A549 (cell line): ENCODE results near the gene DYNC1I1. TPM values are rescaled to one million over a fixed set of nuclear protein-coding genes. Genes with fewer than 3 reads are reported as not detected.

Experiments used
- ATAC-seq, 2 experiments: fragments of 200-7000 bp in 1 of 2; fragments of >200 bp in 1 of 2; cut with Nextera tagmentation in 1 of 2; cut with Tn5 transposase in 1 of 2; 3 replicates each; pipeline versions ENCODE4 v1.8.0 to v1.9.1; 2018 to 2020; ENCODE audit warnings: mild to moderate bottlenecking in 1 of 2, moderate library complexity in 1 of 2
- CTCF ChIA-PET: fragments of 300-600 bp; sonication (Branson Sonifier 250); formaldehyde crosslinking; extraction: SDS; loops from one replicate; lab custom pipeline; 2021; ENCODE audit warnings: antibody characterized with exemption, inconsistent platforms; lab: Yijun Ruan, JAX
- POLR2A ChIA-PET: fragments of 350-600 bp; formaldehyde crosslinking; extraction: SDS; loops from one replicate; lab custom pipeline; 2021; ENCODE audit warnings: antibody characterized with exemption, inconsistent platforms; lab: Yijun Ruan, JAX
- DNase-seq, 2 experiments: peaks; one replicate each; pipeline versions ENCODE4 v3.0.0 to v3.0.0-alpha.2; 2011 to 2016; ENCODE audit warnings: low read depth in 1 of 2, low spot score in 1 of 2
- FAIRE-seq: peaks from 2 replicates; lab custom pipeline; 2011; peaks lifted over from hg19 to GRCh38; lab: Jason Lieb, UNC
- H3K27ac ChIP-seq, 2 experiments: fragments of >200 bp; sonication (Bioruptor Twin); formaldehyde crosslinking; 3 replicates each; pipeline ENCODE4 v1.5.1; 2016 to 2017
- H3K4me1 ChIP-seq: fragments of >200 bp; sonication (Bioruptor Twin); formaldehyde crosslinking; 3 replicates; pipeline ENCODE4 v1.6.1; 2016
- H3K4me2 ChIP-seq: fragments of >200 bp; sonication (Bioruptor Twin); formaldehyde crosslinking; 3 replicates; pipeline ENCODE4 v1.6.1; 2016
- H3K4me3 ChIP-seq: fragments of >200 bp; sonication (Bioruptor Twin); formaldehyde crosslinking; 3 replicates; pipeline ENCODE4 v1.5.1; 2016
- H3K9me3 ChIP-seq: fragments of >200 bp; sonication (Bioruptor Twin); formaldehyde crosslinking; 3 replicates; pipeline ENCODE4 v1.6.1; 2016
- ATOH8 ChIP-seq: fragments of 250-450 bp; sonication (Bioruptor Pico); IDR thresholded peaks from 2 replicates; pipeline ENCODE4 v1.5.0; 2020; ENCODE audit warnings: low read depth, mild to moderate bottlenecking, moderate library complexity
- BHLHE40 ChIP-seq: IDR thresholded peaks from 2 replicates; pipeline ENCODE4 v1.6.1; 2012; ENCODE audit warnings: low read depth, low read length, inconsistent platforms
- CBX2 ChIP-seq: fragments of 200-600 bp; sonication (generic); IDR thresholded peaks from 2 replicates; pipeline ENCODE4 v1.6.1; 2016; ENCODE audit warnings: low read depth, mild to moderate bottlenecking, borderline replicate concordance
- CHD2 ChIP-seq: fragments of 150-350 bp; IDR thresholded peaks from 2 replicates; pipeline ENCODE4 v1.6.1; 2014; ENCODE audit warnings: low read length; ENCODE audit not compliant: partially characterized antibody
- EHF ChIP-seq: fragments of 250-450 bp; sonication (Bioruptor Pico); IDR thresholded peaks from 2 replicates; pipeline ENCODE4 v1.5.0; 2020; ENCODE audit warnings: mild to moderate bottlenecking
- FOSB ChIP-seq: fragments of 250-450 bp; sonication (Bioruptor Pico); IDR thresholded peaks from 2 replicates; pipeline ENCODE4 v1.5.0; 2020; ENCODE audit warnings: mild to moderate bottlenecking, moderate library complexity
- GATA3 ChIP-seq: IDR thresholded peaks from 2 replicates; pipeline ENCODE4 v1.6.1; 2012; ENCODE audit warnings: borderline replicate concordance
- HDAC2 ChIP-seq: fragments of 200-600 bp; sonication (generic); IDR thresholded peaks from 2 replicates; pipeline ENCODE4 v1.6.1; 2016
- HOXB13 ChIP-seq: fragments of 250-450 bp; sonication (Bioruptor Pico); IDR thresholded peaks from 2 replicates; pipeline ENCODE4 v1.5.0; 2020; ENCODE audit warnings: low read depth, mild to moderate bottlenecking, moderate library complexity
- HOXB5 ChIP-seq: fragments of 250-450 bp; sonication (Bioruptor Pico); IDR thresholded peaks from 2 replicates; pipeline ENCODE4 v1.5.0; 2020; ENCODE audit warnings: mild to moderate bottlenecking, moderate library complexity
- JUN ChIP-seq, 2 experiments: fragments of >200 bp; sonication (Bioruptor Twin); formaldehyde crosslinking; IDR thresholded peaks; 2 replicates in 1 of 2; 3 replicates in 1 of 2; pipeline ENCODE4 v1.6.1; 2016 to 2017
- JUNB ChIP-seq: fragments of >200 bp; sonication (Bioruptor Twin); formaldehyde crosslinking; IDR thresholded peaks from 2 replicates; pipeline ENCODE4 v1.6.1; 2016
- MAZ ChIP-seq: fragments of 150-350 bp; IDR thresholded peaks from 2 replicates; pipeline ENCODE4 v1.6.1; 2014; ENCODE audit warnings: antibody characterized with exemption, low read depth, low read length, borderline replicate concordance
- MYC ChIP-seq: IDR thresholded peaks from 2 replicates; pipeline ENCODE4 v1.6.1; 2012; ENCODE audit warnings: mild to moderate bottlenecking, inconsistent platforms, low read length, improper control_type of control experiment, borderline replicate concordance
- NFE2L2 ChIP-seq: fragments of 150-350 bp; conservative IDR thresholded peaks from 2 replicates; pipeline ENCODE4 v1.6.1; 2014; ENCODE audit warnings: low read length
- NPAS2 ChIP-seq: fragments of 250-450 bp; sonication (Bioruptor Pico); IDR thresholded peaks from 2 replicates; pipeline ENCODE4 v1.8.0; 2022; ENCODE audit warnings: mild to moderate bottlenecking, moderate library complexity, borderline replicate concordance
- RARB ChIP-seq: fragments of 250-450 bp; sonication (Bioruptor Pico); IDR thresholded peaks from 2 replicates; pipeline ENCODE4 v1.8.0; 2021; ENCODE audit warnings: mild to moderate bottlenecking, moderate library complexity
- REST ChIP-seq: fragments of 200-600 bp; sonication (generic); IDR thresholded peaks from 2 replicates; pipeline ENCODE4 v1.6.1; 2016; ENCODE audit warnings: antibody characterized with exemption, mild to moderate bottlenecking, moderate library complexity
- RNF2 ChIP-seq: fragments of 200-600 bp; sonication (generic); IDR thresholded peaks from 2 replicates; pipeline ENCODE4 v1.6.1; 2016; ENCODE audit warnings: low read depth, mild to moderate bottlenecking, antibody characterized with exemption, moderate library complexity, borderline replicate concordance
- SREBF2 ChIP-seq: fragments of 450-650 bp; IDR thresholded peaks from 2 replicates; pipeline ENCODE4 v1.6.1; 2014; ENCODE audit warnings: mild to moderate bottlenecking, moderate library complexity
- TFCP2L1 ChIP-seq: fragments of 250-450 bp; sonication (Bioruptor Pico); IDR thresholded peaks from 2 replicates; pipeline ENCODE4 v1.5.0; 2021; ENCODE audit warnings: mild to moderate bottlenecking
- TP53 ChIP-seq: fragments of 250-450 bp; sonication (Bioruptor Pico); IDR thresholded peaks from 2 replicates; pipeline ENCODE4 v1.5.0; 2021; ENCODE audit warnings: mild to moderate bottlenecking, moderate library complexity
- USF2 ChIP-seq: fragments of 450-650 bp; IDR thresholded peaks from 2 replicates; pipeline ENCODE4 v1.6.1; 2014; ENCODE audit warnings: antibody characterized with exemption
- ZSCAN20 ChIP-seq: fragments of 250-450 bp; sonication (Bioruptor Pico); IDR thresholded peaks from 2 replicates; pipeline ENCODE4 v1.8.0; 2022; ENCODE audit warnings: mild to moderate bottlenecking, moderate library complexity
- whole genome bisulfite sequencing: methylation state at CpG from one replicate; pipeline ENCODE4 v1.1.6; 2017; ENCODE audit errors: missing lambda C conversion rate; 5-methylcytosine and 5-hydroxymethylcytosine counted together
- polyA plus RNA-seq, 4 experiments: library from polyadenylated mRNA; depleted of rRNA in 3 of 4; stranded (reverse); fragments of >200 nt; fragmentation: RNase III in 1 of 4; extraction: RNeasy Plus Mini Kit Qiagen cat#74134 plus additional on column Dnase treatment in 1 of 4; gene quantifications; 2 replicates in 3 of 4; 3 replicates in 1 of 4; pipeline ENCODE4 v1.2.3, GENCODE V29; 2011 to 2017
- TF ChIP-seq, protein P1 (sequence below): fragments of >200 bp; sonication (Bioruptor Twin); formaldehyde crosslinking; IDR thresholded peaks from 2 replicates; pipeline ENCODE4 v1.6.1; 2016

Gene DYNC1I1
- polyA plus RNA-seq, 2 of the 4 experiments (the other 2 are of a cell fraction), result 0.04 TPM; not detected in 1

DNA sequence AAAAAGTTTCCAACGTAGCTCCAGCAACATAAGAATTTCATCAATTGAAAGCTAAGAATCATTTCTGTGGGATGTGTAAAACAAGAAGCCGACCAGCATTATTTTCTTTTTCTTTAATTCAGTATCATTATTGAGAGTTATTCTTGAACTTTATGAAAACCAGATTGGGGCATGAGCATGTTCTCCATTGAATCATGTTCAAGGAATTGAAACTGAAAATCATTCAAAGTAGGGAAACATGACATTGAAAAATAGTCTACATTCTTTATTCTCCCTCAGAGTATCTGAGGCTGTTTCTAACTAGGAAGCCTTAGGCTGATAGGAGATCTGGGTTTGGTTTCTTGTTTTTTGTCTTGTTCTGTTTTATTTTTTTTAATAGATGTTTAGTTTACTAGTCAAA, 253.7 kb downstream of the DYNC1I1 start:
- no peak for DNase-seq
- ChIA-PET CTCF (no interaction called here), POLR2A (no interaction called here)
- no peak overlapping the region for H3K4me3 ChIP-seq
- no peaks in the 10 kb centered on the region for H3K4me1 ChIP-seq
- H3K4me2 ChIP-seq, result no peak overlapping the region
- 11% methylated on average over 2 of the region's 2 CpGs for WGBS
- H3K27ac ChIP-seq, result no peak overlapping the region
- TF ChIP-seq CHD2 (no peak), ATOH8 (CRISPR knock-in tag) (no peak), MAZ (no peak), REST (no peak), FOSB (CRISPR knock-in tag) (no peak), TFCP2L1 (CRISPR knock-in tag) (no peak), SREBF2 (no peak), USF2 (no peak), ZSCAN20 (CRISPR knock-in tag) (no peak), NFE2L2 (no peak), RNF2 (no peak)
- no peak for ATAC-seq
- no peak for FAIRE-seq
- no peaks in the 10 kb centered on the region for H3K9me3 ChIP-seq

DNA sequence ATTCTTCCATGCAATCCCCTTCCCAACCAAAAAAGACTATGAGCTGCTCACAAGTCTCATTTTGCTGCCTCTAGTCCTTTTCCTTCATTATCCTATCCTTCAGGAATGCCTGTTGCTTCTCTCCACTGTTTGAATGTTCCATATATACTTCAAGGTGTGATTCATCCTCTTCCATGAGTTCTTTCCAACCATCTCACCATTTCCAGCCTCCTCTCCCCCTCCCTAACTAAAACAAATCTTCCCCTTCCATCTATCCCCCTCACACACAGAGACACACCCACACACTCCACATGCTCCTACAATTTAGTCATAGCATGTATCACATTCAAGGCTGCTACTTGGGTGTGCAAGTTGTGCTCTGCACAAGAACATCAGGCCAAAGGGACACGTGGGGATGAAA, 254.3 kb downstream of the DYNC1I1 start:
- Histone ChIP-seq H3K4me1 (no peaks in the 10 kb centered on the region), H3K4me2 (no peak overlapping the region)
- no peak for DNase-seq
- FAIRE-seq, result no peak
- ATAC-seq, result no peak
- TF ChIP-seq HOXB5 (no peak), MYC (no peak), CBX2 (no peak), HDAC2 (no peak), NPAS2 (CRISPR knock-in tag) (no peak), JUNB (no peak), RARB (no peak), GATA3 (no peak), RNF2 (no peak), TP53 (CRISPR knock-in tag) (no peak), EHF (CRISPR knock-in tag) (no peak), JUN (IDR thresholded peaks at IDR 0.05) (no peak), HOXB13 (CRISPR knock-in tag) (no peak), BHLHE40 (no peak)
- TF ChIP-seq, protein P1, sequence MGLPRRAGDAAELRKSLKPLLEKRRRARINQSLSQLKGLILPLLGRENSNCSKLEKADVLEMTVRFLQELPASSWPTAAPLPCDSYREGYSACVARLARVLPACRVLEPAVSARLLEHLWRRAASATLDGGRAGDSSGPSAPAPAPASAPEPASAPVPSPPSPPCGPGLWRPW, result no peak
- TF ChIP-seq, all 56 proteins: peak for 0
- H3K27ac ChIP-seq, result no peak overlapping the region
- ChIA-PET CTCF (no interaction called here), POLR2A (no interaction called here)
- no peaks in the 10 kb centered on the region for H3K9me3 ChIP-seq
- 0% methylated on average over 1 of the region's 1 CpG for WGBS
- H3K4me3 ChIP-seq, result no peak overlapping the region
